C4-2B (cell line): Measurements from ENCODE around the gene XG.

Source experiments
- CTCF ChIP-seq: fragments of 450-650 bp; conservative IDR thresholded peaks from 2 replicates; pipeline ENCODE4 v1.5.1; 2017; ENCODE audit warnings: mild to moderate bottlenecking
- ZFX ChIP-seq: fragments of 450-650 bp; IDR thresholded peaks from 2 replicates; pipeline ENCODE4 v1.6.1; 2017

- TF ChIP-seq CTCF (no peak), ZFX (no peak)
Observed at GRCh38 chrX:2719774-2720447, 31.9 kb upstream of the XG start.
